Right lobe of liver (tissue), 4 donors: ENCODE results near the gene ZNF107.
"Not testable (repeated sequence)": the region's sequence is repeated elsewhere in the genome, so short reads cannot be mapped to it uniquely, and the experiment has no call there.

ENCODE experiments used
- CTCF ChIP-seq, 4 donors: fragments of 200-600 bp in 3 of 4; fragments of 450-650 bp in 1 of 4; IDR thresholded peaks; one replicate each; pipeline versions ENCODE4 v1.5.1 to v1.8.0; 2016 to 2022; ENCODE audit warnings: antibody characterized with exemption in 4 of 4, mild to moderate bottlenecking in 2 of 4
- POLR2A ChIP-seq: fragments of 450-650 bp; IDR thresholded peaks from one replicate; pipeline ENCODE4 v1.6.1; 2017; ENCODE audit warnings: antibody characterized with exemption, mild to moderate bottlenecking
- donor health status: DM: no; HTN: no; CAD: no.
- donor health status: DM: no; HTN: no; CAD: no.
- donor health status: DM: no; HTN: yes; CAD: no.

DNA sequence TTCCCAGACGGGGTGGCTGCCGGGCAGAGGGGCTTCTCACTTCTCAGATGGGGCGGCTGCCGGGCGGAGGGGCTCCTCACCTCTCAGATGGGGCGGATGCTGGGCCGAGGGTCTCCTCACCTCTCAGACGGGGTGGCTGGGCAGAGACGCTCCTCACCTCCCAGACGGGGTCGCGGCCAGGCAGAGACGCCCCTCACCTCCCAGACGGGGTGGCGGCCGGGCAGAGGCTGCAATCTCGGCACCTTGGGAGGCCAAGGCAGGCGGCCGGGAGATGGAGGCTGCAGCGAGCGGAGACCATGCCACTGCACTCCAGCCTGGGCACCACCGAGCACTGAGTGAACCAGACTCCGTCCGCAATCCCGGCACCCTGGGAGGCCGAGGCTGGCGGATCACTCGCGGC is 73.0 kb downstream of the ZNF107 start:
- TF ChIP-seq POLR2A; CTCF (IDR thresholded peaks at IDR 0.05): not testable (repeated sequence)
